GM19043 (cell line): ENCODE measurements around the gene TOE1.
"Not testable (repeated sequence)": the region's sequence is repeated elsewhere in the genome, so short reads cannot be mapped to it uniquely, and the experiment has no call there.

ENCODE experiments used
- ATAC-seq: cut with Tn5 transposase; IDR thresholded peaks from one replicate; pipeline ENCODE4 v1.9.1; 2021; ENCODE audit warnings: low read depth; ENCODE audit not compliant: unreplicated experiment

The TOE1 gene

DNA sequence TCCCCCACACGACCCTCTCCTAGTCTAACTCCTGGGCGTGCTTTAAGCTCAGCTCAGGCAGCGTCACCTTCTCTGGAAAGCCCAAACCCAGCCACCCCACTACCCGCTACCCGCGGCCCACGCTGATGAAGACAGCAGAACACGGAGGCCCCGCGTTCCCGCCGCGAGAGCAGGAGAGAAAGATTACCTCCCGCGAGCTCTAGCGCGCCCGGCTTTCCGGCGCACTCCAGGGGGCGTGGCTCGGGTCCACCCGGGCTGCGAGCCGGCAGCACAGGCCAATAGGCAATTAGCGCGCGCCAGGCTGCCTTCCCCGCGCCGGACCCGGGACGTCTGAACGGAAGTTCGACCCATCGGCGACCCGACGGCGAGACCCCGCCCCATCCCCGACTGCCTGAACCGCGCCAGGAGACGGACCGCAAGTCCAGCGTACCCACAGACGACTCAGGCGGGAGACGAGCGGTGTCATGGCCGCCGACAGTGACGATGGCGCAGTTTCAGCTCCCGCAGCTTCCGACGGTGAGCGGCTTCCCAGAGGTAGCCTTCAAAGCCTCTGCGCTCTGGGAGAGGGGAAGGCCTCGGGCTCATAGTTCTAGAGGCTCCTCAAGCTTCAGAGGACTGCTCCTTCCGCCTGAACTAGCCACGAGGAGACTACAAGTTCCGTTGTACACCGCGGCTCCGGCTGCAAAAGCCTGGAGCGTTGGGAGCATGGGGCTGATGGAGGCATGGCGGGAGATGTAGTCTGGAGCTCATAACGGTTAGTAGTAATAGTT is at the start of gene TOE1, which contains the start of gene MUTYH:
Gene TOE1 (plus strand): TSS at position 382 of the 770 bp plus-strand sequence. CDS start 83 bp downstream, at position 465.
Gene MUTYH (minus strand): TSS at position 652 of the 770 bp plus-strand sequence. CDS start 5,935 bp downstream, outside the sequence.
- peak; percentile 75 for ATAC-seq

DNA sequence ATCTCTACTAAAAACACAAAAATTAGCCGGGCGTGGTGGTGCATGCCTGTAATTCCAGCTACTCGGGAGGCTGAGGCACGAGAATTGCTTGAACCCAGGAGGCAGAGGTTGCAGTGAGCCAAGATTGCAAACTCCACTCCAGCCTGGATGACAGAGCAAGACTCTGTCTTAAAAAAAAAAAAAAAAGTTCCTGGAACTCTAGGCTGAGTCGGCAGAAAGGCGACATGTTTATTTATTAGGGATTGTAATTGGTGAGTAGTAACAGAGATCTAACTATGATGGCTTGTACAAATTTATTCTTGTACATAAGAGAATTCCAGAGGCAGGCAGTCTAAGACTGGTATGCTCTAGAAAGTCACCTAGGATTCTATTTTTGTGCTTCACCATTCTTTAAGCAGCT is 49.0 kb upstream of the TOE1 start:
- not testable (repeated sequence) for ATAC-seq

DNA sequence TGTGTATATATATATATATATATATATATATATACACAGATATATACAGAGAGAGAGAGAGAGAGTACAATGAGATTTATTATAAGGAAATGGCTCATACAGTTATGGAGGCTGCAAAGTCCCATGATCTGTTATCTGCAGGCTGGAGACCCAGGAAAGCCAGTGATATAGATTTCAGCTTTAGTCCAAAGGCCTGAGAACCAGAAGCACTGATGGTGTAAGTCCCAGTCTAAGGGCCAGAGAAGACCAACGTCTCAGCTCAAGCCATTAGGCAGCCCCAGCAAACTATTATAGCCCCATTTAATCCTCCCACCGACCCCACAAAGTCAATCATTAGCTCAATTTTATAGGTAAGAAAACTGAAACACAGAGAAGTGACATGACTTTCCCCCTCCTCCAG is 48.3 kb upstream of the TOE1 start:
- ATAC-seq, result no peak

DNA sequence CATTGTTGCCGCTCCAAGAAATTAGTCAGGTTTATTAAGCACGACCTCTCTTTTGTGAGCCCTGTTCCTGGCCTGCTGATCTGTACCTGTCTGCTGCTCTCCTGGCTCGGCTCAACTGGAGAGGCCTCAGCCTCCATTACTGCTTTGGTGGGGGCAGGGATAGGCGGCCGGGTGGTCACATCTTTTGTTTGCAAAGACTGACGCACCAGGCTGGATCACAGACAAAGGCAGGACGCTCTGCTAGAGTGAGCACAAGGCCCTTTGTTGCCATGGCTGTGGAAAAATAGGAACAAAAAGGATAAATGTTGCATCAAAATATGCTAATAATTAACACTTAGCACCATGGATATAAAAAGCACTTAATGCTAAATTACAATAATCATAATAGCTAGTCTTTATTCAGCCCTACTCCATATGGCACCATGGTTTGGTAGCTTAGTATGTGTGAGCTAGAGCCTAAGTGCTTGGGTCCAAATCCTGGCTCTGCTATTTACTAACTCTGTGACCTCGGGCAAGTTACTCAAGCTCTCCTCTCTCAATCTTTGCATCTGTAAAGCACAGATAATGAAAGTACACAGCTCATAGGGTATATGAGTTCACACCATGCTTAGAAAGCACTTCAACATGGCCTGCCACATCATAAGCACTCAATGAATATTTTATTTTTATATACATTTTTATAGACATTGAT is 42.2 kb upstream of the TOE1 start:
- ATAC-seq, result no peak

DNA sequence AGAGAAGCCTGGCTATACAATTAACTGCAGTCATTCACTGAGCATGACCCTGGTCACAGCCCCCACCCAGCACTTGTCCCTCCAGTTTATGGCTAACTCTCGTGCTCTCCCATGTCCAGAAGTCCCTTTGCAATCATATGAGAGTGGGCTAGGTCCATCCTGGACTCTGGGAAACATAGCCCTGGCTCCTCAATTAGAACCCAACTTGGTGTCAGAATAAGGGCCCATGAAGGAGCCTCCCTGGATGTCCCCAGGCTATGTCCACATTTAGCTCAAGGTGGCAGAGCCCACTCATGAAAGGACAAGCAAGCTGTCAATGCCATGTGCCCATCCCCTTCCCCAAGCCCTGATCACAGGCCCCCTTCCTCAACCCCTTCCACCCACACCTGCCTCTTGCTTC is 40.7 kb upstream of the TOE1 start:
- no peak for ATAC-seq

DNA sequence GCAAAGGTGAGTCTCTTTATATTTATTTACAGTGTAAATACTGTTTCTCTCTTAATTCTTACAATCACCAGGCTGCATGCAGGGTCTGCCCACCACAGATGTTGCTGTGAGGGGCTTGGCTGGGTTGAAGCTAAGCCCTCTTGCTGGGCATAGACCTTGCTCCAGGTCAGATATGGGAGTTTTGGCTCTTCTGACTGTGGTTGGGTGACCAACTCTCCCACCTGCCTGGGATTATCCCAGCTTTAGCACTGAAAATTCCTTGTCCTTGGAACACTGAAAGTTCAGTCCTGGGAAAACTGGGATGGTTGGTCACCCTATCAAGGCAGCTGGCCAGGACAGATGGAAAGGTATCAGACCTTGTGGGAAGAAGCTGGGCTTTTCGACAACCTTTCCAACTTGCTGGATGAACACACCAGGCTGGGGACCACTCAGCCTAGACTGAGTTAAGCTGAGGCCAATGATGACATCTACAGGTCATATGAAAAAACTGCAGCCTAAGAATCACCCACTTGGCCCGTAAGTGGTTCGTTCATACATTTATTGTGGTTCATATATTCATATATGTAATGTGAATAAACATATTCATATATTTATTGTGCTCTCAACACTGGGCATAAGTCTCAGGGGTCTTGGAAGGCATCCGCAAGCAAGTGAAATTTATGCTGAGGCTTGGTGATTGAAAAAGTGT is 39.8 kb upstream of the TOE1 start:
- no peak for ATAC-seq

DNA sequence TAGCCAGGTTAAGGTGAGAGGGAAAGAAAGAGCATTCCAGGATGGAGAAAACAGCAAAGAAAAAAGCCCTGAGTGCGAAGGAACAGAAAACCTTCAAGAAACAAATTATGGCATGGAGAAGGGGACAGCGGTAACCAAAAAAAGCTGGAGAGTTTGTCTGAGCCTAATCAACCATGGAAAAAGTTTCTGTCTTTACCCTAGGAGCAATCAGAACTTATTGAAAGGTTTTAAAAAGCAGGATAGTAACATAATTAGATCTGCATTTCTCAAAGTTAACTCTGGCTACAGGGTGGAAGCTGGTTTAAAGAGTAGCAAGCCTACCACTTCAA is 39.3 kb upstream of the TOE1 start:
- ATAC-seq, result no peak

DNA sequence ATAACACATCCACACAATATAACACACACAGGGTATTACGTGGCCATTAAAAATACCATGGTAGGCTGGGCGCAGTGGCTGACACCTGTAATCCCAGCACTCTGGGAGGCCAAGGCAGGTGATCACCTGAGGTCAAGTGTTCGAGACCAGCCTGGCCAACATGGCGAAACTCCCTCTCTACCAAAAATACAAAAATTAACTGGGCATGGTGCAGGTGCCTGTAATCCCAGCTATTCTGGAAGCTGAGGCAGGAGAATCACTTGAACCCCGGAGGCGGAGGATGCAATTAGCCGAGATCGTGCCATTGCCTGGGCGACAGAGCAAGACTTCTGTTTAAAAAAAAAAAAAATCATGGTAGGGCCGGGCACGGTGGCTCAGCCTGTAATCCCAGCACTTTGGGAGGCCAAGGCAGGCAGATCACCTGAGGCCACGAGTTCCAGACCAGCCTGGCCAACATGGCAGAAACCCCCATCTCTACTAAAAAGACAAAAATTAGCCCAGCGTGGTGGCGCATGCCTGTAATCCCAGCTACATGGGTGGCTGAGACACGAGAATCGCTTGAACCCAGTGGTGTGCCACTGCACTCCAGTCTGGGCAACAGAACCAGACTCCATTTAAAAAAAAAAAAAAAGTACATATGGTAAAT is 37.3 kb upstream of the TOE1 start:
- ATAC-seq, result no peak

DNA sequence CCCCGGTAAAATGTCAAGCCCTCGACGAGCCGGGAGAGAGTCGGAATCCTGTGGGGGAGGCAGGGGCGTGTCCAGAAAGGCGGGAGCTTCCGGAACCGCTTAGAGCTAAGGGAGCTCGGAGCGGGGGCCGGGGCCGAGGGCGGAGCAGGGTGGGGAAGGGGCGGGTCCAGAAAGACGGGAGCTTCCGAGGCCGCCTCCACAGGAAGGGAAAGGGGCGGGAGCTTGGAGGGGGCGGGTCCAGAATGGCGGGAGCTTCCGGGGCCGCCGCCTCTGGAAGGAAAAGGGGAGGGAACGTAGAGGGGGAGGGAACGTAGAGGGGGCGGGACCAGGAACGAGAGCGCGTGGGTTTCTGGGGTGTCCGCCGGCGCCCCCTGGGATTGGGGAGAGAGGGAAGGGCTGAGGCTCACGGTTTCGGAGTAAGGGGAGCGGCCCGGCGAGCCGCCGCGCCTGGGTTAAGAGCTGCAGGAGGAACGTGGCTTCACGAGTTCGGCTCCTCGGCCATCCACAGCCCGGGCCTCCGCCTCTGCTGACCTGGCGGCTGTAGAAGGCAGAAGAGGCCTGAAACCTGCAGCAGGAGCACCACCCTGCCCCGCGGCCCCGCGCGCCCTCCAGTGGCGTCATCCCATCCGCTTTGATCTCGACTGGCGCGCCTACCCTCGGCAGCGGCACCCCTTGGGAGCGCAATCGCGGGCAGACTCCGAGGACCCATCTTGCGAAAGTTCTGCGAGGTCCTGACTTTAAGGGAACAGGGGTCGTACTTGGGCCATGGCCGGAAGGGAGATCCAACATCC is 36.3 kb upstream of the TOE1 start:
- ATAC-seq, result peak; percentile 62

DNA sequence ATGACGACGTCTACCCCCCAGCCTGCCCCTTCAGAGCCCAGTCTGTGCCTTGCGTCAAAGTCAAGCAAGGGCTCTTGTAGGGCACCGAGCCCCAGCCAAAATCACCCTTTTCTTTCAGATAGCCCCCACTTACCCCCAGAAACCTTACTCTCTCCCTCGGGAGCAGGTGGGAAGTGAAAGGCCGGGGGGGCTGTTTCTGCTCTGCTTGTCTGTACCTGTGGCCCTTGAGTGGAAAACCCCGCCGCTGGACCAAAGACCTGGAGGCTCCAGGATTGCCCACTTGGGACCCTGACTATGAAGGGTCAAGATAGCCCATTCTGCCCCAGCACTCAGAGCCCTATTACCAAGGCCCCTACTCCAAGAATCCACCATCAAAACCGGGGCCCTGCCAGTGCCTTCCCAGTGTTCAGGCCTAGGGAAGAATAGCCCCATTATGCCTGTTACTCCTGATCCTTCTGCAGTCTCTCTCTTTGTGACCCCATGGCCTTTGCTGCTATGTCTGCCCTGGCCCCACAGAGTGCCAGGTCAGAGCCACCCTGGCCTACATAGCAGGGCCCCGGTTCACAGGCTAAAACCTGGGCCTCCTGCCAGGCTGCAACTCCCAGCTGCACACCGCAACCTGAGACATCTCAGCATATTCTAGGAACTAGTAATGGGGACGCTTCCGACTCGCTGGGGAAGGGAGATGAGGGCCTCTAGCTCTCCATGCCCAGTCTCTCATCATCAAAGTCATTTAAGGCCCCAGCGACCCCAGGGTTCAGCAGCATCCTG is 35.5 kb upstream of the TOE1 start:
- no peak for ATAC-seq

DNA sequence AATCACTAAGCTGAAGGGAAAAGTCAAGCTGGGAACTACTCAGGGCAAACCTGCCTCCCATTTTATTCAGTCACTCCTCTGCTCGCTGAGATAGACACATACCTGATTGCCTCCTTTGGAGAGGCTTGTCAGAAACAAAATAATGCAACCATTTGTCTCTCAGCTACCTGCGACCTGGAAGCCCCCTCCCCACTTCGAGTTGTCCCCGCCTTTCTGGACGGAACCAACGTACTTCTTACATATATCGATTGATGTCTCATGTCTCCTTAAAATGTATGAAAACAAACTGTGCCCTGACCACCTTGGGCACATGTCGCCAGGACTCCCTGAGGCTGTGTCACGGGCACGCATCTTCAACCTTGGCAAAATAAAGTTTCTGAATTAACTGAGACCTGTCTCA is 34.7 kb upstream of the TOE1 start:
- no peak for ATAC-seq

DNA sequence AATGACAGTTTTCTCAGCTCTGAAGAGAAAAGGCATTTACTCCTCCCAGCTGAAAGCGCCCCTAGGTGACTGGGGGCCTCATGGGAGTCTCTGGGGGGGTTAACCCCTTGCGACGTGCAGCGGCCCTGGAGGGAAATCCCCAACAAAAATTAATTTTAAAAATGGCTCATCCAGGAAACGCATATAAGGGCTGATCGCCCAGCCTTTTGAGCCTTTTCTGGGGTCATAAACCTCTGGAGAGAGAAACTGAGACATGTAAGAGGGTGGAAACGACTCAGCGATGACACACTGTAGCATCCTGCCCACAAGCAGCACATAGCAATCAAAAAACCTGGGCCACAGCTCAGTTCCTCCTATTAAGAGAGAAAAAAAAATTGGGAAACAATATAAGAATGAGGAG is 33.7 kb upstream of the TOE1 start:
- no peak for ATAC-seq

DNA sequence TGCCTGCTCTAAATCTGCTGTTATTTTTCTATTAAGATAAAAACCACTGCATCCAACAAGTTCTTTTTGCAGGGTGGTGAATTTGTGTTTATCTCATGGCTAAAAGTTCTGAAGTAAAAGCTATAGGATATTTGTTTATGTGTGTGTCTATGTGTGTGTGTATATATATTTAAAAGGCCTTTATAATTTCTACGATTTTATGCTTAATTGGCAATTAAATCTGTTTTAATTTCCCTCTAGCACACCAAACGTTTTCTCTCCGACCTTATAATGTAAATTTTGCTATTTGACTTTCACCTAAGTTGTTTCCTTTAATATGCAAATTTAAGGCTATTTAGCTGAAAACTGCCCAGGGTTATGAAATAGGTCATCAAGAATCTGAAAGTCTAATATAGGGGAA is 33.1 kb upstream of the TOE1 start:
- no peak for ATAC-seq

DNA sequence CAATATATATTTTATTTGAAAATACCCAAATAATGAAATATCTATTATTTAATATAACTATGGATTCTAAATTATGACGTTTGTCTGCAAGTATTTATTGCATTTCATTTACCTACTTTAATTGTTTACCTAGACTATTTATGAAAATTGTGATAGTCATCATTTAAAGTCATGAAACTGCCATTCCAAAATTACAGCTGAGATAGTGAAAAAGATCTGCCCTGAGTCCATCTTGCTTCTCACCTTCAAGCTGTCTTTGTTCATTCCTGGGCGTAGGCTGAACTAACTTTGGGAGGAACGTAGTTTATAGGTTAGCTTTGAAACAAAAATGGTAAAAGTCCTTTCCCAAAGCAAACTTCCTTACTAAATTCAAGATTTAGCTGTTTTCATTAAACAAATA is 25.7 kb upstream of the TOE1 start:
- ATAC-seq, result no peak

DNA sequence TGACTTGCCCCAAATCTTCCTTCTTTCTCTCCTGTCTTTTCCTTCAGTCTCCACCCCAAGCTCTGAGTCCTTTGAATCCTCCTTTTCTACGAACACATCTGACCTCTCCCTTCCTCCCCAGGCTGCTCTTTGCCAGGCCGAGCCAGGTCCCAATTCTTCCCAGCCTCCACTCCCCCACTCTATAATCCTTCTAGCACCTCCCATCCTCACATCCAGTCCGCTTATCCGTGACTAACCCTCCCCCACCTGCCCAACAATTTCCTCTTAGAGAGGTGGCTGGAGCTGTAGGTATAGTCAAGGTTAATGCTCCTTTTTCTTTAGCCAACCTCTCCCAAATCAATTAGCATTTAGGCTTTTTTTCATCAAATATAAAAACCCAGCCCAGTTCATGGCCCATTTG is 22.8 kb upstream of the TOE1 start:
- no peak for ATAC-seq

DNA sequence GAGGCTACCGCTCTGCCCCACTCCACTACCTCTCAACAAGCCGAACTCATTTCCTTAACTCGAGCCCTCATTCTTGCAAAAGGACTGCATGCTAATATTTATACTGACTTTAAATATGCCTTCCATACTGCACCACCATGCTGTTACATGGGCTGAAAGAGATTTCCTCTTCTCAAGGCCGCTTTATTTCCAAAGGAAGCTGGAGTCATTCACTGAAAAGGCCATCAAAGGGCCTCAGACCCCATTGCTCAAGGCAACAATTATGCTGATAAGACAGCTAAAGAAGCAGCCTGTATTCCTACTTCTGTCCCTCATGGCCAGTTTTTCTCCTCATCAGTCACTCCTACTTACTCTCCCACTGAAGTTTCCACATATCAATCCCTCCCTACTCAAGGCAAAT is 20.2 kb upstream of the TOE1 start:
- no peak for ATAC-seq

DNA sequence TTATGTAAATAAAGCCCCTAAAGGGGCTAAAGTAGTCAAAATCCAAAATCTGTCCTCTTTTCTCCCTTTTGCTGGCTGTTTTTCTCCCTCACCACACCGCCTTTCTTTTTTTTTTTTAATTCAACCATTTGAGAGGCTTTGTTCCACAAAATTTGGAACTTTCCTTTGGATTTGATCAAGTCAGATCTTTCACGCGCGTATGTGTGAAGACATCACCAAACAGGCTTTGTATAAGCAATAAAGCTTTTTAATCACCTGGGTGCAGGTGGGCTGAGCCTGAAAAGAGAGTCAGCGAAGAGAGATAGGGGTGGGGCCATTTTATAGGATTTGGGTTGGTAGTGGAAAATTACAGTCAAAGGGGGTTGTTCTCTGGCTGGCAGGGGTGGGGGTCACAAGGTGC is 18.5 kb upstream of the TOE1 start:
- ATAC-seq, result no peak

DNA sequence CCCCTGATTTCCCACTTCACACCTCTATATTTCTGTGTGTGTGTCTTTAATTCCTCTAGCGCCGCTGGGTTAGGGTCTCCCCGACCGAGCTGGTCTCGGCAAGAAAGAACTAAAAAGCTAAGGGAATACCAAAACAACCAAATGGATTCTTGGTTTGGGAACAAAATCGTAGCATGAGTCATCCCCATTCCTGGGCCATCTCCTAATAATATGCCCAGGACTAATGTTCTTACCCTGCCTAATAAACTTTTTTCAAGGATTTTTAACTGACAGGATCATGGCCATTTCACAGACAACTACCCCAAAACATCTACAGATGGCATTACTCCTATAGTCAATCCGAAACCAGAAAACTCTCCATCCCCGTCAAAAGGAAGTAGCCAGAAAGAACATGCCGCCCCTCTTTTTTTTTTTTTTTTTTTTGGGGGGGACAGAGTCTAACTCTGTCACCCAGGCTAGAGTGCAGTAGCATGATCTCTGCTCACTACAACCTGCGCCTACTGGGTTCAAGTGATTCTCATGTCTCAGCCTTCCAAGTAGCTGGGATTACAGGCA is 17.4 kb upstream of the TOE1 start:
- no peak for ATAC-seq

DNA sequence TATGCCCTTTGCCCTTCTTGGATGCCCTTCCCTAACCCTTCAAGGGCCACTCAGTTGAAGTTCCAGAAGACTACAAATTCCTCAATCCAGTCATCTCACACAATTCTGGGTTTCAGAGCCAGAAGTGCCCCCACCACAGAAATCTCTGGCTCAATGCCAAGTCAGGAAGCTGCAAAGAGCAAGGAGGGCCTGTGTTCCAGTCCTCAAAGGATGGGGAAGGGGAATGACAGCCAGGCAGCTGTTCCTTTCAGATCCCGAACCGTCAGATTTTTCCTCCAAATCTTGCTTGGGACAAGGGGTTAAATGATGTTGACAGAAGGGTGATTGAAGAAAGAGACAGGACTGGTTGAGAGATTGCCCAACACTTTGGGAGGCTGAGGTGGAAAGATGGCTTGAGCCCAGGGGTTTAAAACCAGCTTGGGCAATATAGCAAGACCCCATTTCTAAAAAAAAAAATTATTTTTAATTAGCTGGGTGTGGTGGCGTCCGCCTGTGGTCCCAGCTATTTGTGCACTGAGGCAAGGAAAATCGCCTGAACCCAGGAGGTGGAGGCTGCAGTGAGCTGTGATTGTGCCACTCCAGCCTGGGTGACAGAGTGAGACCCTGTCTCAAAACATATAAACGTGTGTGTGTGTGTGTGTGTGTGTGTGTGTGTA is 14.0 kb upstream of the TOE1 start:
- no peak for ATAC-seq
